ENCODE measurements around the gene PTGES. TPM values are rescaled to one million over a fixed set of nuclear protein-coding genes. Genes with fewer than 3 reads are reported as not detected.

PTGES gene
- total RNA-seq, 1 experiment from 2014 or later, result 74.0 TPM

DNA sequence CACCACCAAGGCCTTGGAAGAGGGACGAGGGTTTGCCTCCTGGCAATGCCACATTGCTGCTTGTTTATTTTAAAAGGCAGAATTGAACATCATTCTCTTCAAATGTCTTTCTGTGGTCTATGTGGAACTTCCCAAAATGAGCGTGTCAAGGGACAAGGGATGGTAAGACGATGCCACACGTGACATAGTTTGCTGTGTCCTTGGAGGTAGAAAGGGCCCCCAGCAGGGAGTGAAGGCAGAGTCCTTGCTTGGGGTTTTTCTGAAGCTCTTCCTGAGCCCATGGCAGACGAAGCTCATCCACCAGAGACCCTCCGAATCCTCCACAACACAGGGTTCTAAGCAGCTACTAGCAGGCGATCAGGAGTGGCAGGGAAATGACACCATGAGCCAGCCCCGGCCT is 59.1 kb downstream of the PTGES start:
- TF ChIP-seq, protein P1, sequence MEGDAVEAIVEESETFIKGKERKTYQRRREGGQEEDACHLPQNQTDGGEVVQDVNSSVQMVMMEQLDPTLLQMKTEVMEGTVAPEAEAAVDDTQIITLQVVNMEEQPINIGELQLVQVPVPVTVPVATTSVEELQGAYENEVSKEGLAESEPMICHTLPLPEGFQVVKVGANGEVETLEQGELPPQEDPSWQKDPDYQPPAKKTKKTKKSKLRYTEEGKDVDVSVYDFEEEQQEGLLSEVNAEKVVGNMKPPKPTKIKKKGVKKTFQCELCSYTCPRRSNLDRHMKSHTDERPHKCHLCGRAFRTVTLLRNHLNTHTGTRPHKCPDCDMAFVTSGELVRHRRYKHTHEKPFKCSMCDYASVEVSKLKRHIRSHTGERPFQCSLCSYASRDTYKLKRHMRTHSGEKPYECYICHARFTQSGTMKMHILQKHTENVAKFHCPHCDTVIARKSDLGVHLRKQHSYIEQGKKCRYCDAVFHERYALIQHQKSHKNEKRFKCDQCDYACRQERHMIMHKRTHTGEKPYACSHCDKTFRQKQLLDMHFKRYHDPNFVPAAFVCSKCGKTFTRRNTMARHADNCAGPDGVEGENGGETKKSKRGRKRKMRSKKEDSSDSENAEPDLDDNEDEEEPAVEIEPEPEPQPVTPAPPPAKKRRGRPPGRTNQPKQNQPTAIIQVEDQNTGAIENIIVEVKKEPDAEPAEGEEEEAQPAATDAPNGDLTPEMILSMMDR (IDR thresholded peaks at IDR 0.05; ENCODE audit: unreplicated experiment), result no peak
- CTCF ChIA-PET, result no interaction called here
- peaks cover 25% of the 10 kb centered on the region for H3K27me3 Mint-ChIP-seq (ENCODE audit: insufficient read depth, unreplicated experiment)
- H3K9me3 Mint-ChIP-seq (ENCODE audit: unreplicated experiment), result no peaks in the 10 kb centered on the region
- POLR2A ChIA-PET, result interaction anchor here (0.6 to 1.1 kb wide), 2 partner anchors 8 to 22 kb away, joined by 3 read pairs; no protein-coding TSS in a partner anchor
- no peak overlapping the region for H3K27ac Mint-ChIP-seq (ENCODE audit: low read depth, unreplicated experiment)
- H3K36me3 Mint-ChIP-seq (ENCODE audit: insufficient read depth, unreplicated experiment), result no peaks in the 10 kb centered on the region
- BruUV-seq (replicated peaks), result no TSS peak
- no peaks in the 10 kb centered on the region for H3K4me1 Mint-ChIP-seq (ENCODE audit: insufficient read depth, unreplicated experiment)
- no peak for DNase-seq (ENCODE audit: unreplicated experiment)
- H3K4me3 Mint-ChIP-seq (ENCODE audit: unreplicated experiment), result no peak overlapping the region
- intact Hi-C loops (cut with micrococcal nuclease), result no loop called here

DNA sequence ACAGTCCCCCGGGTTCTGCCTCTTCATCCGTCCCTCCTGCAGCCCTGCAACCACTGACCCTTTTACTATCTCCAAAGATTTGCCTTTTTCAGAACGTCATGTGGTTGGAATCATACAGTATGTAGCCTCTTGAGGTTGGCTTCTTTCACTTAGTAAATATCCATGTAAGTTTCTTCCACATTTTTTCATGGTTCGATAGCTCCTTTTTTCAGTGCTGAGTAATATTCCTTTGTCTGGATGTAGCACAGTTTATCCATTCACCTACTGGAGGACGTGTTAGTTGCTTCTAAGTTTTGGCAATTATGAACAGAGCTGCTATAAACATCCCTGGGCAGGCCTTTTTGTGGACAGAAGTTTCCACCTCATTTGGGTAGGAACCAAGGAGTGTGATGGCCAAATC is 60.3 kb downstream of the PTGES start:
- no peaks in the 10 kb centered on the region for H3K9me3 Mint-ChIP-seq (ENCODE audit: unreplicated experiment)
- no peak overlapping the region for H3K4me3 Mint-ChIP-seq (ENCODE audit: unreplicated experiment)
- ChIA-PET POLR2A (interaction anchor here (0.5 kb wide), 1 partner anchor 16 kb away, joined by 3 read pairs; no protein-coding TSS in a partner anchor), CTCF (interaction anchor here (0.5 to 0.6 kb wide), 2 partner anchors 9 to 30 kb away, joined by 3 read pairs; no protein-coding TSS in a partner anchor)
- H3K27ac Mint-ChIP-seq (ENCODE audit: low read depth, unreplicated experiment), result no peak overlapping the region
- no peak for DNase-seq (ENCODE audit: unreplicated experiment)
- no peaks in the 10 kb centered on the region for H3K4me1 Mint-ChIP-seq (ENCODE audit: insufficient read depth, unreplicated experiment)
- TF ChIP-seq, protein P1 (IDR thresholded peaks at IDR 0.05; ENCODE audit: unreplicated experiment), result no peak
- peaks cover 25% of the 10 kb centered on the region for H3K27me3 Mint-ChIP-seq (ENCODE audit: insufficient read depth, unreplicated experiment)
- BruUV-seq (replicated peaks), result no TSS peak
- intact Hi-C loops (cut with micrococcal nuclease), result no loop called here
- H3K36me3 Mint-ChIP-seq (ENCODE audit: insufficient read depth, unreplicated experiment), result no peaks in the 10 kb centered on the region

Other genes starting within 250 kb of the PTGES start
- 0.20 TPM in 1 of 2 replicates, not detected in the other for gene C9orf50, start 131.9 kb downstream of the PTGES start, total RNA-seq (2022)
- 32.9 and 49.2 TPM in 2 replicates for gene NTMT1, start 126.9 kb downstream of the PTGES start, total RNA-seq (2022)
- gene ASB6, start 110.9 kb downstream of the PTGES start, total RNA-seq (2022), result 14.4 TPM in 2 replicates
- not detected in 2 replicates for gene PRRX2, start 87.4 kb downstream of the PTGES start, total RNA-seq (2022)
- gene TOR1B, start 50.1 kb upstream of the PTGES start, total RNA-seq (2022), result 14.7 and 14.8 TPM in 2 replicates
- gene TOR1A, start 71.1 kb upstream of the PTGES start, total RNA-seq (2022), result 33.6 and 40.4 TPM in 2 replicates
- gene C9orf78, start 82.2 kb upstream of the PTGES start, total RNA-seq (2022), result 27.6 and 30.0 TPM in 2 replicates
- 14.7 and 17.1 TPM in 2 replicates for gene USP20, start 82.4 kb upstream of the PTGES start, total RNA-seq (2022)